ENCODE measurements around the gene RCBTB2. TPM values are rescaled to one million over a fixed set of nuclear protein-coding genes. Genes with fewer than 3 reads are reported as not detected.

The RCBTB2 gene
- total and polyA plus RNA-seq, 5 donors from 2014 or later = 21.8 to 32.5 (median 24.3) TPM

DNA sequence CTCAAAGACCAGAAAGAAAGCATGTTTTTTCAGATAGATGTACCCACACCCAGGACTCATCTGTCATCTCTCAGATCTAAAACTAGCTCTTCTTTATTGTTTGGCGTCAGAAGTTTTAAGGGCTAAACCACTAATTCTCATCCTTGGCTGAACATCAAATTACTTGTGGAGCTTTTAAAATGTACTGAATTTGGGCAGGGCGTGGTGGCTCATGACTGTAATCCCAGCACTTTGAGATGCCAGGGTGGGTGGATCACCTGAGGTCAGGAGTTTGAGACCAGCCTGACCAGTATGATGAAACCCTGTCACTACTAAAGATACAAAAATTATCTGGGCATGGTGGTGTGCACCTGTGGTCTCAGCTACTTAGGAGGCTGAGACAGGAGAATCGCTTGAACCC lies 47.4 kb downstream of the RCBTB2 start:
- Histone ChIP-seq H3K4me1 (ENCODE audit: control insufficient read depth, insufficient read depth, low read length, poor library complexity, severe bottlenecking) (peaks cover 19% of the 10 kb centered on the region), H3K9me3 (ENCODE audit: control insufficient read depth in 2 of 2, low read length in 2 of 2) (no peaks in the 10 kb centered on the region), H3K27ac (ENCODE audit: insufficient read depth, low read length, poor library complexity, severe bottlenecking) (no peak overlapping the region), H3K4me3 (ENCODE audit: low read depth, low read length) (no peak overlapping the region), H3K27me3 (ENCODE audit: control insufficient read depth, insufficient read depth, low read length) (no peaks in the 10 kb centered on the region), H3K36me3 (ENCODE audit: control insufficient read depth, insufficient read depth, low read length) (peaks cover 5% of the 10 kb centered on the region)
- ATAC-seq (ENCODE audit: low read depth in 2 of 2) = no peak
- peaks cover 0 to 3% (median 0%) of the 10 kb centered on the region in 7 donors for H3K9me3 Mint-ChIP-seq
- H3K4me1 Mint-ChIP-seq = peaks cover 17 to 42% (median 31%) of the 10 kb centered on the region in 4 donors
- H3K27me3 Mint-ChIP-seq = no peaks in the 10 kb centered on the region
- H3K27ac Mint-ChIP-seq = peak overlapping the region in 1 of 3 donors; percentile 9
- peaks cover 36% of the 10 kb centered on the region for H3K36me3 Mint-ChIP-seq
- peak overlapping the region in 1 of 4 donors; percentile 38 for H3K4me3 Mint-ChIP-seq
- no peak for DNase-seq

DNA sequence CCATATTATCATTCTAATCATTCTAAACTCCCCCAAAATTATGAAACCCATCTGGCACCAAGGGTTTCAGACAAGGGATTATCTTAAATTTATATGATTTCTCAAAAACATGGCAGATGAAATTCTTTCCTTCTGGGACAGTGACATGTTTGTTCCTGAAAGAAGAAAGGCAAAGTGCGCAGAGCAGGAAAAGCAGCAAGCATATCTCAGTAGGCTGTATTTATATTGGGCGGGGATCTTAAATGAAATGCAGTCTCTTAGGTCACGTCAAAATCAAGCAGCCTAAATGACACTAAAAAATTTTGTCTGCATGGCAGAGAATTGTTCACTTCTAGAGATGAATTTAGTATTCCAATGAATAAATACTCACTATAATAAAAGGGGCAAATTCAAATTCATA lies 49.3 kb downstream of the RCBTB2 start:
- H3K9me3 Mint-ChIP-seq = peaks cover 0 to 3% (median 0%) of the 10 kb centered on the region in 7 donors
- Histone ChIP-seq H3K9me3 (ENCODE audit: control insufficient read depth in 2 of 2, low read length in 2 of 2) (no peaks in the 10 kb centered on the region), H3K36me3 (ENCODE audit: control insufficient read depth, insufficient read depth, low read length) (peaks cover 18% of the 10 kb centered on the region), H3K4me1 (ENCODE audit: control insufficient read depth, insufficient read depth, low read length, poor library complexity, severe bottlenecking) (peaks cover 3% of the 10 kb centered on the region), H3K27ac (ENCODE audit: insufficient read depth, low read length, poor library complexity, severe bottlenecking) (no peak overlapping the region), H3K4me3 (ENCODE audit: low read depth, low read length) (no peak overlapping the region), H3K27me3 (ENCODE audit: control insufficient read depth, insufficient read depth, low read length) (no peaks in the 10 kb centered on the region)
- ATAC-seq (ENCODE audit: low read depth in 2 of 2) (no peak), DNase-seq (no peak)
- H3K4me3 Mint-ChIP-seq = no peak overlapping the region
- peaks cover 31% of the 10 kb centered on the region for H3K36me3 Mint-ChIP-seq
- H3K4me1 Mint-ChIP-seq = peaks cover 17 to 34% (median 18%) of the 10 kb centered on the region in 4 donors
- peak overlapping the region in 1 of 3 donors; percentile 82 for H3K27ac Mint-ChIP-seq
- no peaks in the 10 kb centered on the region for H3K27me3 Mint-ChIP-seq

DNA sequence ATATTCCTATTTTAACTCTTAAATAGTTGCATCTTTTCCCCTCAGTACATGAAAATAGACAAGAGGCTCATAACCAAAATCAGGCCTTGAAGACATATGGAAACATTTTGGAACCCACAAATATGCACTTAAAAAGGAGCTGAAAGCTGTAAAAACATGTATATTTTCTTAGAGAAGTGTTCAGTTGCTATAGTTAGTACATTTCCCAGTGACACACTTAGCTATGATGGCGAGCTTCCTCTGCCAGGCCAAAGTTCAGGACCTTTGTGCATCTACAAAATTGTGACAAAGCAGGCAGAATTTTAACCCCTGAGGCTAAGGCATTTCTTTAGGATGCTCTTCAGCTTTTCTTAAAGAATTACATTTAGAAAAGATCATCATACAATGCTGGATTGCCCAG lies 54.5 kb downstream of the RCBTB2 start:
- Mint-ChIP-seq H3K36me3 (peaks cover 30% of the 10 kb centered on the region), H3K4me1 (peaks cover 0 to 12% (median 4%) of the 10 kb centered on the region in 4 donors), H3K9me3 (peaks cover 0 to 2% (median 0%) of the 10 kb centered on the region in 7 donors), H3K4me3 (no peak overlapping the region), H3K27me3 (no peaks in the 10 kb centered on the region), H3K27ac (no peak overlapping the region)
- no peaks in the 10 kb centered on the region for H3K9me3 ChIP-seq (ENCODE audit: control insufficient read depth in 2 of 2, low read length in 2 of 2)
- no peak for ATAC-seq (ENCODE audit: low read depth in 2 of 2)
- no peaks in the 10 kb centered on the region for H3K27me3 ChIP-seq (ENCODE audit: control insufficient read depth, insufficient read depth, low read length)
- DNase-seq = no peak
- H3K4me1 ChIP-seq (ENCODE audit: control insufficient read depth, insufficient read depth, low read length, poor library complexity, severe bottlenecking) = no peaks in the 10 kb centered on the region
- no peak overlapping the region for H3K4me3 ChIP-seq (ENCODE audit: low read depth, low read length)
- H3K36me3 ChIP-seq (ENCODE audit: control insufficient read depth, insufficient read depth, low read length) = peaks cover 22% of the 10 kb centered on the region
- no peak overlapping the region for H3K27ac ChIP-seq (ENCODE audit: insufficient read depth, low read length, poor library complexity, severe bottlenecking)

DNA sequence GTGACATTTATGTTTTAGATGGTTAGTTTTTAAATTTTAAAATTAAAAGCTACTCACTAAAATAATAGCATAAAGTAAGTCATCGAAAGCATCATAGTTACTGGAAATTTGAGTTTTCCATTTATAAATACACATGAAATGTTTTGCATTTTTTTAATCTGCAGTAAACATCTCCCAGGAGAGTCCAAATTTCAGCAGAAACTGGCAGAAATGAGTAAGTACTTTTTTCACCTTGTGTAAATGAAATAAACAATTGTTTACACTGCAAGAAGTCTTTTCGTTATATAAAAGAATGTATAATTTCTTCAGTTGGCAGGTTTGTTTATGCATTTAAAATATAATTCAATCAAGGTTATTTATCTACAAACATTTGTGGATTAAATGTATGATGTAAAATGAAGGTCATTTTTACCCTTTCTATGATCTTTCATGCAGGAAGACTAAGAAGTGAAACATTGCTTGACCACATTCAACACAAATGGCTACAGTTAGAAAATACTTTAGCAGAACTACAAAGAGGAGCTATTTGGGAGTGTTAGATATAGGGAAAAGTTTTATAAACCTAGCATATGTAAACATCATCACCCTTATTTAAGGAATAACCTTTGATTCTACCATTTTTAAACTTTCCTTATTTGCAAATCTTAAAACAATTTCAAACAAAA lies 55.6 kb downstream of the RCBTB2 start:
- Mint-ChIP-seq H3K36me3 (peaks cover 22% of the 10 kb centered on the region), H3K27me3 (no peaks in the 10 kb centered on the region), H3K27ac (no peak overlapping the region), H3K4me1 (peaks cover 0 to 7% (median 2%) of the 10 kb centered on the region in 4 donors), H3K4me3 (no peak overlapping the region), H3K9me3 (peaks cover 0 to 3% (median 0%) of the 10 kb centered on the region in 7 donors)
- ATAC-seq (ENCODE audit: low read depth in 2 of 2) (no peak), DNase-seq (no peak)
- Histone ChIP-seq H3K4me1 (ENCODE audit: control insufficient read depth, insufficient read depth, low read length, poor library complexity, severe bottlenecking) (no peaks in the 10 kb centered on the region), H3K4me3 (ENCODE audit: low read depth, low read length) (no peak overlapping the region), H3K36me3 (ENCODE audit: control insufficient read depth, insufficient read depth, low read length) (peaks cover 22% of the 10 kb centered on the region), H3K9me3 (ENCODE audit: control insufficient read depth in 2 of 2, low read length in 2 of 2) (no peaks in the 10 kb centered on the region), H3K27me3 (ENCODE audit: control insufficient read depth, insufficient read depth, low read length) (no peaks in the 10 kb centered on the region), H3K27ac (ENCODE audit: insufficient read depth, low read length, poor library complexity, severe bottlenecking) (no peak overlapping the region)

DNA sequence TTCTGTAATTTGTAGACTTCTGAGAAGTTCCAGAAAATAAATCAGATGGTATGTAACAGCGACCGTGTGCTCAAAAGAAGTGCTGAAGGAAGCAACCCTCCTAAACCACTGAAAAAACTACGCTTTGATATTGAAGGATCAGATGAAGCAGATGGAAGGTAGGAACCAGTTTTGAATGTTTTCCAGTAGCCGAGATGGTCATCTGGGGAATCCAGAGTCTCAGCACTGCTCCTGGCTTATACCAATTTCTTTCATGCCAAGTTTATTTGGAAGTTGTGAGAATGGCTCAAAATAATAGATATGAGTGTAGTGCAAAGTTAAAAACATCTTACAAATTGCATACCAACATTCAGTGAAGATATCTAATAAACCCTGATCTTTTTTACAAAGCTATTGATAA lies 56.2 kb downstream of the RCBTB2 start:
- ATAC-seq (ENCODE audit: low read depth in 2 of 2) = no peak
- peaks cover 22% of the 10 kb centered on the region for H3K36me3 Mint-ChIP-seq
- no peak for DNase-seq
- H3K36me3 ChIP-seq (ENCODE audit: control insufficient read depth, insufficient read depth, low read length) = peaks cover 22% of the 10 kb centered on the region
- H3K4me1 Mint-ChIP-seq = peaks cover 0 to 9% (median 3%) of the 10 kb centered on the region in 4 donors
- peak overlapping the region in 1 of 3 donors; percentile 15 for H3K27ac Mint-ChIP-seq
- H3K9me3 ChIP-seq (ENCODE audit: control insufficient read depth in 2 of 2, low read length in 2 of 2) = no peaks in the 10 kb centered on the region
- H3K4me1 ChIP-seq (ENCODE audit: control insufficient read depth, insufficient read depth, low read length, poor library complexity, severe bottlenecking) = no peaks in the 10 kb centered on the region
- no peak overlapping the region for H3K27ac ChIP-seq (ENCODE audit: insufficient read depth, low read length, poor library complexity, severe bottlenecking)
- H3K4me3 Mint-ChIP-seq = no peak overlapping the region
- H3K4me3 ChIP-seq (ENCODE audit: low read depth, low read length) = no peak overlapping the region
- no peaks in the 10 kb centered on the region for H3K27me3 ChIP-seq (ENCODE audit: control insufficient read depth, insufficient read depth, low read length)
- peaks cover 0 to 3% (median 0%) of the 10 kb centered on the region in 7 donors for H3K9me3 Mint-ChIP-seq
- no peaks in the 10 kb centered on the region for H3K27me3 Mint-ChIP-seq

DNA sequence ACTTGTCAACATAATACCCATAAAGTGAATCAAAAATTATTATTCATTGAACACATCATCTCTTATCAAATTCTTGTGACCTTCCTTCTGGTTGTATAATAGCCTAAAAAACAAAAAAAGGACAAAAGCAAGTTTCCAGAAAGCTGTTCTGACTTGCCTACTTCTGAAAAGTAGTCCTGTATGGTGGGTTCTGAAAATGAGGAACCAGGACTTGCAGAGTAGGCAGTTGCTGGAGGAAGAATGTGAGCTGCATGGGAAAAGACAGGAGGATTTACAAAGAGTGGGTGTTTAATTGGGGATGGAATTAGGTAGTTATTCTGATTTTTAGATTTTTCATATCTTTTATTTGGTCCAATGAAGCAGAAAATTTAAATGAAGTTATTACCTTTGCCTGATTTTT lies 56.7 kb downstream of the RCBTB2 start:
- peaks cover 0 to 11% (median 3%) of the 10 kb centered on the region in 4 donors for H3K4me1 Mint-ChIP-seq
- no peaks in the 10 kb centered on the region for H3K27me3 ChIP-seq (ENCODE audit: control insufficient read depth, insufficient read depth, low read length)
- H3K27me3 Mint-ChIP-seq = no peaks in the 10 kb centered on the region
- no peaks in the 10 kb centered on the region for H3K4me1 ChIP-seq (ENCODE audit: control insufficient read depth, insufficient read depth, low read length, poor library complexity, severe bottlenecking)
- H3K9me3 ChIP-seq (ENCODE audit: control insufficient read depth in 2 of 2, low read length in 2 of 2) = no peaks in the 10 kb centered on the region
- DNase-seq = no peak
- no peak overlapping the region for H3K4me3 ChIP-seq (ENCODE audit: low read depth, low read length)
- peak overlapping the region in 1 of 3 donors; percentile 15 for H3K27ac Mint-ChIP-seq
- H3K36me3 ChIP-seq (ENCODE audit: control insufficient read depth, insufficient read depth, low read length) = peaks cover 22% of the 10 kb centered on the region
- peaks cover 22% of the 10 kb centered on the region for H3K36me3 Mint-ChIP-seq
- H3K4me3 Mint-ChIP-seq = no peak overlapping the region
- H3K9me3 Mint-ChIP-seq = peaks cover 0 to 3% (median 0%) of the 10 kb centered on the region in 7 donors
- no peak overlapping the region for H3K27ac ChIP-seq (ENCODE audit: insufficient read depth, low read length, poor library complexity, severe bottlenecking)
- no peak for ATAC-seq (ENCODE audit: low read depth in 2 of 2)

DNA sequence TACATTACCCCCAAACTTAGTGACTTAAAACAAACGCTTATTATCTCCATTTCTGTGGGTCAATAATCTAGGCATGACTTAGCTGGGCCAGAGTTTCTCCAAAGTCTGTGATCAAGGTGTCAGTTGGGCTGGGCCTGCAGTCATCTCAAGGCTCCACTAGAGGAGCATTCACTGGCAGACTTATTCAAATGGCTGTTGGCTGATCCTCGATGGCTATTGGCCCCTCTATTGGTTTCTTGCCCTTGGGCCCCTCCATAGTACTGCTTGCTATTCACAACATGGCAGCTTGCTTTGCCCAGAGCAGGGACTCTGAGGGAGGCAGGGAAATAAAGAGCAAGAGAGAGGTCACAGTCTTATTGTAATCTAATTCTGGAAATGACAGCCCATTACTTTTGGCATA lies 57.6 kb downstream of the RCBTB2 start:
- Histone ChIP-seq H3K36me3 (ENCODE audit: control insufficient read depth, insufficient read depth, low read length) (peaks cover 19% of the 10 kb centered on the region), H3K4me3 (ENCODE audit: low read depth, low read length) (no peak overlapping the region), H3K27me3 (ENCODE audit: control insufficient read depth, insufficient read depth, low read length) (no peaks in the 10 kb centered on the region), H3K27ac (ENCODE audit: insufficient read depth, low read length, poor library complexity, severe bottlenecking) (no peak overlapping the region), H3K9me3 (ENCODE audit: control insufficient read depth in 2 of 2, low read length in 2 of 2) (no peaks in the 10 kb centered on the region), H3K4me1 (ENCODE audit: control insufficient read depth, insufficient read depth, low read length, poor library complexity, severe bottlenecking) (no peaks in the 10 kb centered on the region)
- no peak overlapping the region for H3K4me3 Mint-ChIP-seq
- H3K27me3 Mint-ChIP-seq = no peaks in the 10 kb centered on the region
- peaks cover 0 to 11% (median 3%) of the 10 kb centered on the region in 4 donors for H3K4me1 Mint-ChIP-seq
- ATAC-seq (ENCODE audit: low read depth in 2 of 2) (no peak), DNase-seq (no peak)
- H3K36me3 Mint-ChIP-seq = peaks cover 22% of the 10 kb centered on the region
- peak overlapping the region in 1 of 3 donors; percentile 62 for H3K27ac Mint-ChIP-seq
- peaks cover 0 to 3% (median 0%) of the 10 kb centered on the region in 7 donors for H3K9me3 Mint-ChIP-seq
